PC-9 (cell line): ENCODE data around the gene CDAN1.

Experiments
- EZH2 ChIP-seq: fragments of 200-600 bp; sonication (generic); IDR thresholded peaks from 2 replicates; pipeline ENCODE4 v1.8.0; 2017; ENCODE audit warnings: antibody characterized with exemption, low read depth
- TF ChIP-seq, protein P1 (sequence below): fragments of 200-600 bp; sonication (generic); conservative IDR thresholded peaks from 2 replicates; pipeline ENCODE4 v1.6.1; 2017; ENCODE audit warnings: mixed run types, antibody characterized with exemption, mild to moderate bottlenecking, moderate library complexity

- TF ChIP-seq, protein P1, sequence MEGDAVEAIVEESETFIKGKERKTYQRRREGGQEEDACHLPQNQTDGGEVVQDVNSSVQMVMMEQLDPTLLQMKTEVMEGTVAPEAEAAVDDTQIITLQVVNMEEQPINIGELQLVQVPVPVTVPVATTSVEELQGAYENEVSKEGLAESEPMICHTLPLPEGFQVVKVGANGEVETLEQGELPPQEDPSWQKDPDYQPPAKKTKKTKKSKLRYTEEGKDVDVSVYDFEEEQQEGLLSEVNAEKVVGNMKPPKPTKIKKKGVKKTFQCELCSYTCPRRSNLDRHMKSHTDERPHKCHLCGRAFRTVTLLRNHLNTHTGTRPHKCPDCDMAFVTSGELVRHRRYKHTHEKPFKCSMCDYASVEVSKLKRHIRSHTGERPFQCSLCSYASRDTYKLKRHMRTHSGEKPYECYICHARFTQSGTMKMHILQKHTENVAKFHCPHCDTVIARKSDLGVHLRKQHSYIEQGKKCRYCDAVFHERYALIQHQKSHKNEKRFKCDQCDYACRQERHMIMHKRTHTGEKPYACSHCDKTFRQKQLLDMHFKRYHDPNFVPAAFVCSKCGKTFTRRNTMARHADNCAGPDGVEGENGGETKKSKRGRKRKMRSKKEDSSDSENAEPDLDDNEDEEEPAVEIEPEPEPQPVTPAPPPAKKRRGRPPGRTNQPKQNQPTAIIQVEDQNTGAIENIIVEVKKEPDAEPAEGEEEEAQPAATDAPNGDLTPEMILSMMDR, result peak; percentile 75
- no peak for TF ChIP-seq EZH2
Observed at GRCh38 chr15:42704492-42704926, 32.4 kb downstream of the CDAN1 start.
